Measurements from ENCODE around the gene ARHGEF25. TPM values are rescaled to one million over a fixed set of nuclear protein-coding genes. Genes with fewer than 3 reads are reported as not detected.

Gene ARHGEF25
- polyA plus RNA-seq, 1 experiment = 26.0 TPM

- POLR2A ChIA-PET = no interaction called here
Observed at GRCh38 chr12:57609101-57609780, 2.0 kb upstream of the ARHGEF25 start.

GRCh38 chr12:57609781-57610553, 1.3 kb upstream of the ARHGEF25 start:
- Histone ChIP-seq H3K36me3 (ENCODE audit: control insufficient read depth, insufficient read depth, low read length) (peaks cover 14% of the 10 kb centered on the region), H3K4me3 (ENCODE audit: low read depth, low read length) (no peak overlapping the region), H3K27me3 (ENCODE audit: control insufficient read depth, insufficient read depth, low read length) (no peaks in the 10 kb centered on the region)
- CTCF ChIA-PET = interaction anchor here (5.0 to 8.0 kb wide), 2 partner anchors 12 to 26 kb away, joined by 29 to 51 read pairs; no protein-coding TSS in a partner anchor
- TF ChIP-seq CTCF (IDR thresholded peaks at IDR 0.05; ENCODE audit: insufficient read depth, low read depth, low read length) = no peak
- POLR2A ChIA-PET = no interaction called here
- no peak for DNase-seq (ENCODE audit: low read depth)

More at GRCh38 chr12:57609101-57609780, 2.0 kb upstream of the ARHGEF25 start:
- TF ChIP-seq CTCF (IDR thresholded peaks at IDR 0.05; ENCODE audit: insufficient read depth, low read depth, low read length) = no peak
- CTCF ChIA-PET = interaction anchor here (4.2 to 5.0 kb wide), 2 partner anchors 13 to 25 kb away, joined by 21 to 29 read pairs; no protein-coding TSS in a partner anchor
- no peak overlapping the region for H3K4me3 ChIP-seq (ENCODE audit: low read depth, low read length)
- no peak for DNase-seq (ENCODE audit: low read depth)
- H3K36me3 ChIP-seq (ENCODE audit: control insufficient read depth, insufficient read depth, low read length) = peaks cover 11% of the 10 kb centered on the region
- H3K27me3 ChIP-seq (ENCODE audit: control insufficient read depth, insufficient read depth, low read length) = no peaks in the 10 kb centered on the region

- DNase-seq (ENCODE audit: low read depth) = no peak
- ChIA-PET POLR2A (interaction anchor here (0.9 kb wide), 1 partner anchor 17 kb away, joined by 3 read pairs; no protein-coding TSS in a partner anchor), CTCF (interaction anchor here (0.6 to 8.0 kb wide), 3 partner anchors 11 to 34 kb away, joined by 3 to 51 read pairs (median 29); no protein-coding TSS in a partner anchor)
- peaks cover 19% of the 10 kb centered on the region for H3K36me3 ChIP-seq (ENCODE audit: control insufficient read depth, insufficient read depth, low read length)
- no peaks in the 10 kb centered on the region for H3K27me3 ChIP-seq (ENCODE audit: control insufficient read depth, insufficient read depth, low read length)
- TF ChIP-seq CTCF (IDR thresholded peaks at IDR 0.05; ENCODE audit: insufficient read depth, low read depth, low read length) = no peak
- peak overlapping the region; percentile 82 for H3K4me3 ChIP-seq (ENCODE audit: low read depth, low read length)
Observed at GRCh38 chr12:57610554-57611107, 604 bp upstream of the ARHGEF25 start.

GRCh38 chr12:57611827-57612710, 834 bp downstream of the ARHGEF25 start:
- no peak for DNase-seq (ENCODE audit: low read depth)
- no peaks in the 10 kb centered on the region for H3K27me3 ChIP-seq (ENCODE audit: control insufficient read depth, insufficient read depth, low read length)
- TF ChIP-seq CTCF (IDR thresholded peaks at IDR 0.05; ENCODE audit: insufficient read depth, low read depth, low read length) = no peak
- peaks cover 23% of the 10 kb centered on the region for H3K36me3 ChIP-seq (ENCODE audit: control insufficient read depth, insufficient read depth, low read length)
- ChIA-PET POLR2A (interaction anchor here (0.5 to 0.9 kb wide), 2 partner anchors 16 to 73 kb away, joined by 3 read pairs; no protein-coding TSS in a partner anchor), CTCF (interaction anchor here (0.6 to 8.0 kb wide), 5 partner anchors 10 to 86 kb away, joined by 4 to 51 read pairs (median 7); no protein-coding TSS in a partner anchor)
- H3K4me3 ChIP-seq (ENCODE audit: low read depth, low read length) = peak overlapping the region; percentile 82
